HG03039 (cell line): ENCODE data around the gene MTR.

Experiments used
- ATAC-seq: cut with Tn5 transposase; IDR thresholded peaks from one replicate; pipeline ENCODE4 v1.9.1; 2021; ENCODE audit warnings: mild to moderate bottlenecking, moderate library complexity; ENCODE audit not compliant: unreplicated experiment

MTR gene

GRCh38 chr1:236947794-236948193 is 152.7 kb downstream of the MTR start:
- ATAC-seq = no peak

DNA sequence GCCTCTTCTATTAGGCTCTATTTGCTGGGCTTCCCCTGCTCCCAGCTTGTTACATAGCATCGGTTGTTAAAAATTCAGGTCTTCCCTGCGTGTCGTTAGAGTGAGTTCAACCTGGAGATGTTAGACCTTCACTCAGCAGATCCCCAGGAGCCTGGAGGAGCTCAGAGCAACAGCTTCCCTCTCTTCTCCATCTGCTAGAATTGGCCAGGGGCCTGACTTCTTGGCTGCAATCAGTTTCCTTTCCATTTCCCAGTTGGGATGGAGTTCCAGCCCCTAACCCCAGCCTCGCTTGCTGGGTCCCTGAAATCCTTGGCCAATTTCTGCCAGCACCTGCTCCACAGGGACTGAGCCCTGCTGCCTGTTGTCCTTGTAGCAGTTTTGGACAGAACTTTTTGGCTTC is 153.3 kb downstream of the MTR start:
- ATAC-seq = no peak

GRCh38 chr1:236948996-236949395 is 153.9 kb downstream of the MTR start:
- no peak for ATAC-seq

DNA sequence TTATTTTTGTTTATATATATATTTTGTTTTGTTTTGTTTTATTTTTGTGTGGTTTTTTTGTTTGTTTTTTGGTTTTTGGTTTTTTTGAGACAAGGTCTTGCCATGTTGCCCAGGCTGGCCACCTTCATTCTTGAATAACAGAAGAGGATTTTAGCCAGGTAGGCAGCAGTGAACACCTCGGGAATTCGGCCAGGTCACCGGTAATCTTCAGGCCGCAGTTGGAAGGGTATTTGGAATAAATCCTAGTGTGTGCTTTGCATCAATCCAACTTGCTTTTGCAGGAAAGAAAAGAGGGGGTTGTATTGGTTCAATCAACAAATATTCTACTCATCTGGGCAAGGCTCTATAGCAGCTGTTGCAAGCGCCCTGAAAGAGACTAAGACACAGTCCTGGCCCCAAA is 155.3 kb downstream of the MTR start:
- ATAC-seq = no peak

GRCh38 chr1:236951672-236952071 is 156.6 kb downstream of the MTR start:
- no peak for ATAC-seq

DNA sequence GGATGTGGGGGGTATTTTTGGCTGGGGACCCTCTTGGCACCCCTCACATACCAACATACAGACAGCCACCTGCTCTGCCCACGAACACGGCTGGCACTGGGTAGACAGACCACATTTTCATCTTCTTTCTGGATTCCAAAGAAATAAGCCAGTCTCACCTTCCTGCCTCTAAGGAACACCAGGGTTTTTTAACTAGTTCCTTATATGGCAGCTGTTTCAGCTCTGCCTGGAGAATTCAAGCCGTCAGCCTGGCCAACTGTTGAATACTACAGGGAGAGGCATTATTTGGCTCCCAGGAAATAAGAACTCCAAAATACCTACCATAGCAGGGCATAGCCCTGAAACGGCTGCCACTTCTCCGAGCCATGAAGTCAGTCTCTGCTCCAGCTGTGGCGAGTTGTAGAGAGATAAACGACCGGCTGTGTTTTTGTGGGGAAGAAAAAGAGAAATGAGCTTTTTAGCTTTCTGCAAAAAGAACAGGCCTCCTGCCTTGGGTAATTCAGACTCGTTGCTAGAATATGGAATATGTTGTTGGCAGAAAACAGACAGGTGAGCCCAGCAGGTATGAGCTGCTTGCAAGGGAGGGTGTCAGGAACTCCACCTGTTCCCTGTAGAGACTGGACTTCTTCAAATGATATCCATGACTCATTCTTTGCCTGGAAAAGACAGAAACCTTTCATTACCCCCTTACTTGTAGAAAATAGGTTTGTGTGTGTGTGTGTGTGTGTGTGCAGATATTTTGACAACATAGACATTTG is 157.3 kb downstream of the MTR start:
- ATAC-seq = no peak

DNA sequence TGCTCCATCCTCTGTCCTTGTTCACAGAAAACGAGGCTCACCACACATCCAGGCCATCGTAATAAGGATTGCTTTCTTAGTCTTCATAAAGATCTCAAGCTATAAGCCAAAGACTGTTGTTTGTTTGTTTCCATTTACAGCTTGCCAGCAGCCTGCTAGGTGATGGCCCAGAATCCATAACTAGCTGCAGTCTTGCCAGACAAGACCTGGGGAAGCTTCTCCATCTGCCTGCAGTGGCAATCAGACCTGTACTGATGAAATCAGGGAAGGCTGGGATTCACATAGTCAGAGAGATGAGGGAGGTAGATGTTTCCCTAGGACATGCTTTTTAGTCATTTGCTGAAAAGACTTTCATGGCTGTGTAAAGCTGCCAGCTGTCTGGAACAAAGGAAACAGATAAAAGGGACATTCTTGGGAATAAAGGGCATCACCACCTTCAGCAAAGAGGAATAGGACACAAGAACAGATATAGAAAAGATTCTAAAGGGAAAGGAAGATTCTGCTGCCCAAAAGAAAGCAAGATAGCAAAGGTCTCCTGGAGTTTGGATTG is 158.1 kb downstream of the MTR start:
- no peak for ATAC-seq
